GM23248 (cell line): ENCODE measurements around the gene MAP3K7CL. TPM values are rescaled to one million over a fixed set of nuclear protein-coding genes. Genes with fewer than 3 reads are reported as not detected.

Source experiments
- DNase-seq: peaks from one replicate; pipeline ENCODE4 v3.0.0-alpha.2; 2015
- H2AFZ ChIP-seq: fragments of 200-600 bp; sonication (generic); 2 replicates; pipeline ENCODE4 v1.6.1; 2016; ENCODE audit warnings: antibody characterized with exemption
- H3F3A ChIP-seq: fragments of 200-600 bp; sonication (generic); 2 replicates; pipeline ENCODE4 v1.6.1; 2016; ENCODE audit warnings: mild to moderate bottlenecking, antibody characterized with exemption, mixed run types; ENCODE audit not compliant: insufficient read depth
- H3K27ac ChIP-seq: fragments of 200-600 bp; sonication (generic); 2 replicates; pipeline ENCODE4 v1.5.1; 2016; ENCODE audit warnings: mild to moderate bottlenecking
- H3K27me3 ChIP-seq: fragments of 200-600 bp; sonication (generic); replicated peaks from 2 replicates; pipeline ENCODE4 v1.6.1; 2016; ENCODE audit warnings: mild to moderate bottlenecking; ENCODE audit not compliant: insufficient read depth
- H3K36me3 ChIP-seq: fragments of 200-600 bp; sonication (generic); 2 replicates; pipeline ENCODE4 v1.6.1; 2016; ENCODE audit warnings: low read depth, mild to moderate bottlenecking
- H3K4me1 ChIP-seq: fragments of 200-600 bp; sonication (generic); 2 replicates; pipeline ENCODE4 v1.6.1; 2016; ENCODE audit warnings: mild to moderate bottlenecking; ENCODE audit not compliant: insufficient read depth
- H3K4me2 ChIP-seq: fragments of 200-600 bp; sonication (generic); one replicate; pipeline ENCODE4 v1.6.1; 2016; ENCODE audit warnings: mild to moderate bottlenecking; ENCODE audit not compliant: unreplicated experiment
- H3K4me3 ChIP-seq: fragments of 200-600 bp; sonication (generic); 2 replicates; pipeline ENCODE4 v1.5.1; 2016; ENCODE audit warnings: mild to moderate bottlenecking
- H3K79me2 ChIP-seq: fragments of 200-600 bp; sonication (generic); 2 replicates; pipeline ENCODE4 v1.6.1; 2016; ENCODE audit warnings: mild to moderate bottlenecking; ENCODE audit not compliant: insufficient read depth
- H3K9ac ChIP-seq: fragments of 200-600 bp; sonication (generic); 2 replicates; pipeline ENCODE4 v1.6.1; 2016; ENCODE audit warnings: mild to moderate bottlenecking
- H3K9me2 ChIP-seq: fragments of 200-600 bp; sonication (generic); 2 replicates; pipeline ENCODE4 v1.6.1; 2016; ENCODE audit warnings: mixed run types, mild to moderate bottlenecking, moderate library complexity; ENCODE audit not compliant: insufficient read depth
- H3K9me3 ChIP-seq: fragments of 200-600 bp; sonication (generic); one replicate; pipeline ENCODE4 v1.6.1; 2017; ENCODE audit warnings: low read depth
- H4K20me1 ChIP-seq: fragments of 200-600 bp; sonication (generic); 2 replicates; pipeline ENCODE4 v1.6.0; 2016; ENCODE audit not compliant: insufficient read depth
- EZH2 ChIP-seq: fragments of 200-600 bp; sonication (generic); IDR thresholded peaks from 2 replicates; pipeline ENCODE4 v1.6.1; 2018; ENCODE audit warnings: antibody characterized with exemption, mild to moderate bottlenecking; ENCODE audit not compliant: insufficient read depth, poor library complexity, severe bottlenecking
- EZH2phosphoT487 ChIP-seq: fragments of 200-600 bp; sonication (generic); IDR thresholded peaks from 2 replicates; pipeline ENCODE4 v1.6.1; 2018; ENCODE audit warnings: antibody characterized with exemption, moderate library complexity, mild to moderate bottlenecking, low read depth; ENCODE audit not compliant: insufficient read depth
- WGBS, 2 experiments: methylation state at CpG; one replicate each; pipeline ENCODE4 v1.1.6; 2015 to 2017; ENCODE audit warnings: low lambda C conversion rate in 2 of 2, low coverage in 1 of 2; ENCODE audit errors: missing lambda C conversion rate in 2 of 2; 5-methylcytosine and 5-hydroxymethylcytosine counted together
- in situ Hi-C: fragments of 300-500 bp; cut with MboI; formaldehyde crosslinking; loops from 2 replicates; pipeline ENCODE4 v1.15.0; 2020
- polyA plus RNA-seq: library from polyadenylated mRNA; unstranded; fragments of >200 nt; fragmentation: Nextera tagmentation; extraction: Ambion mirVana; gene quantifications from 2 replicates; pipeline ENCODE4 v1.2.1, GENCODE V29; 2016
- total RNA-seq: library from RNA; depleted of rRNA; stranded (reverse); fragments of >200 nt; shearing (Covaris generic); gene quantifications from 2 replicates; pipeline ENCODE4 v1.2.3, GENCODE V29; 2014

Gene MAP3K7CL
- total and polyA plus RNA-seq, 2 experiments from 2014 or later: 14.8 to 34.3 TPM

- Histone ChIP-seq H3K4me1 (peaks cover 11% of the 10 kb centered on the region), H3K4me3 (no peak overlapping the region), H3K9ac (no peak overlapping the region), H3F3A (no peaks in the 10 kb centered on the region), H3K36me3 (no peaks in the 10 kb centered on the region), H3K4me2 (no peak overlapping the region), H4K20me1 (no peaks in the 10 kb centered on the region), H3K9me2 (no peaks in the 10 kb centered on the region), H2AFZ (no peak overlapping the region), H3K27me3 (no peaks in the 10 kb centered on the region), H3K9me3 (no peaks in the 10 kb centered on the region), H3K79me2 (no peaks in the 10 kb centered on the region), H3K27ac (no peak overlapping the region)
- no peak for DNase-seq
- in situ Hi-C loops: no loop called here
- no peak for TF ChIP-seq EZH2phosphoT487
- no peak for TF ChIP-seq EZH2
Observed at GRCh38 chr21:29135481-29135880, 5.0 kb downstream of the MAP3K7CL start.

GRCh38 chr21:29136033-29136432 lies 5.6 kb downstream of the MAP3K7CL start:
- no peak for DNase-seq
- Histone ChIP-seq H3K9me3 (no peaks in the 10 kb centered on the region), H3K27me3 (no peaks in the 10 kb centered on the region), H3K27ac (no peak overlapping the region), H3F3A (no peaks in the 10 kb centered on the region), H3K79me2 (no peaks in the 10 kb centered on the region), H3K4me1 (peaks cover 5% of the 10 kb centered on the region), H3K36me3 (no peaks in the 10 kb centered on the region), H2AFZ (no peak overlapping the region), H3K4me3 (no peak overlapping the region), H3K4me2 (no peak overlapping the region), H3K9ac (no peak overlapping the region), H3K9me2 (no peaks in the 10 kb centered on the region), H4K20me1 (no peaks in the 10 kb centered on the region)
- 95 to 100% methylated on average over 1 of the region's 1 CpG for WGBS, 2 experiments
- no peak for TF ChIP-seq EZH2phosphoT487
- no peak for TF ChIP-seq EZH2
- in situ Hi-C loops: no loop called here

- Histone ChIP-seq H4K20me1 (no peaks in the 10 kb centered on the region), H3K27ac (peak overlapping the region; percentile 83), H3K36me3 (no peaks in the 10 kb centered on the region), H3K9me2 (no peaks in the 10 kb centered on the region), H3K4me2 (peak overlapping the region; percentile 76), H3K9ac (peak overlapping the region; percentile 55; the same call in 1 of the 2 replicates), H3K4me1 (peaks cover 55% of the 10 kb centered on the region), H3K9me3 (no peaks in the 10 kb centered on the region), H3K79me2 (no peaks in the 10 kb centered on the region), H2AFZ (0 out of 2 replicates have a peak overlapping the region, but pooled peaks have one; percentile 62), H3K4me3 (peak overlapping the region; percentile 60), H3K27me3 (no peaks in the 10 kb centered on the region), H3F3A (peaks cover 59% of the 10 kb centered on the region)
- in situ Hi-C loops: no loop called here
- WGBS, 2 experiments: 0 to 3% methylated on average over 2 of the region's 2 CpGs
- DNase-seq: peak; percentile 68
- no peak for TF ChIP-seq EZH2
- no peak for TF ChIP-seq EZH2phosphoT487
Observed at GRCh38 chr21:29144736-29145353, 14.4 kb downstream of the MAP3K7CL start.

- peak; percentile 96 for DNase-seq
- Histone ChIP-seq H3F3A (peaks cover 60% of the 10 kb centered on the region), H2AFZ (peak overlapping the region; percentile 62), H3K36me3 (no peaks in the 10 kb centered on the region), H3K79me2 (no peaks in the 10 kb centered on the region), H3K27ac (peak overlapping the region; percentile 83), H3K27me3 (no peaks in the 10 kb centered on the region), H3K4me3 (peak overlapping the region; percentile 60), H3K9me3 (no peaks in the 10 kb centered on the region), H4K20me1 (no peaks in the 10 kb centered on the region), H3K4me1 (peaks cover 60% of the 10 kb centered on the region), H3K9me2 (no peaks in the 10 kb centered on the region), H3K4me2 (peak overlapping the region; percentile 76), H3K9ac (peak overlapping the region; percentile 55)
- TF ChIP-seq EZH2phosphoT487 (no peak), EZH2 (no peak)
- 0 to 1% methylated on average over 5 of the region's 5 CpGs for WGBS, 2 experiments
- in situ Hi-C loops: no loop called here
Observed at GRCh38 chr21:29145354-29145782, 14.9 kb downstream of the MAP3K7CL start.
